Upper lobe of right lung (tissue), 1 donor: ENCODE data around the gene C2CD4C. TPM values are rescaled to one million over a fixed set of nuclear protein-coding genes. Genes with fewer than 3 reads are reported as not detected.
"Not testable (repeated sequence)": the region's sequence is repeated elsewhere in the genome, so short reads cannot be mapped to it uniquely, and the experiment has no call there.

ENCODE experiments used
- ATAC-seq: fragments of 200-7000 bp; cut with Tn5 transposase; one replicate; pipeline ENCODE4 v1.9.1; 2020; ENCODE audit warnings: mild to moderate bottlenecking, moderate library complexity
- DNase-seq: peaks from one replicate; pipeline ENCODE4 v3.0.0-alpha.2; 2020
- H3K27ac ChIP-seq: fragments of 200-600 bp; one replicate; pipeline ENCODE4 v1.8.0; 2022
- H3K27me3 ChIP-seq: fragments of 200-600 bp; one replicate; pipeline ENCODE4 v1.8.0; 2022; ENCODE audit warnings: mild to moderate bottlenecking
- H3K36me3 ChIP-seq: fragments of 200-600 bp; one replicate; pipeline ENCODE4 v1.8.0; 2022
- H3K4me1 ChIP-seq: fragments of 200-600 bp; one replicate; pipeline ENCODE4 v1.8.0; 2022
- H3K4me3 ChIP-seq: fragments of 200-600 bp; one replicate; pipeline ENCODE4 v1.8.0; 2022; ENCODE audit warnings: mild to moderate bottlenecking
- H3K9me3 ChIP-seq: fragments of 200-600 bp; one replicate; pipeline ENCODE4 v1.8.0; 2022
- intact Hi-C: fragments of 100-400 bp; cut with DNase I; formaldehyde crosslinking; loops from one replicate; pipeline ENCODE4 v1.11.0; 2022
- total RNA-seq: library from RNA; stranded (reverse); fragmentation: NEBNext Ultra II Directional; extraction: Animal tissue kit (Norgen Biotek cat#: 25700); gene quantifications from one replicate; pipeline ENCODE4 v1.2.1, GENCODE V29; 2021
- TF ChIP-seq, protein P1 (sequence below): fragments of 200-600 bp; IDR thresholded peaks from one replicate; pipeline ENCODE4 v1.8.0; 2022; ENCODE audit warnings: antibody characterized with exemption
- donor health status: DM: no; HTN: yes; CAD: no; lungs with severe emphysema.

The C2CD4C gene
- total RNA-seq, 1 donor from 2014 or later = 2.6 TPM

DNA sequence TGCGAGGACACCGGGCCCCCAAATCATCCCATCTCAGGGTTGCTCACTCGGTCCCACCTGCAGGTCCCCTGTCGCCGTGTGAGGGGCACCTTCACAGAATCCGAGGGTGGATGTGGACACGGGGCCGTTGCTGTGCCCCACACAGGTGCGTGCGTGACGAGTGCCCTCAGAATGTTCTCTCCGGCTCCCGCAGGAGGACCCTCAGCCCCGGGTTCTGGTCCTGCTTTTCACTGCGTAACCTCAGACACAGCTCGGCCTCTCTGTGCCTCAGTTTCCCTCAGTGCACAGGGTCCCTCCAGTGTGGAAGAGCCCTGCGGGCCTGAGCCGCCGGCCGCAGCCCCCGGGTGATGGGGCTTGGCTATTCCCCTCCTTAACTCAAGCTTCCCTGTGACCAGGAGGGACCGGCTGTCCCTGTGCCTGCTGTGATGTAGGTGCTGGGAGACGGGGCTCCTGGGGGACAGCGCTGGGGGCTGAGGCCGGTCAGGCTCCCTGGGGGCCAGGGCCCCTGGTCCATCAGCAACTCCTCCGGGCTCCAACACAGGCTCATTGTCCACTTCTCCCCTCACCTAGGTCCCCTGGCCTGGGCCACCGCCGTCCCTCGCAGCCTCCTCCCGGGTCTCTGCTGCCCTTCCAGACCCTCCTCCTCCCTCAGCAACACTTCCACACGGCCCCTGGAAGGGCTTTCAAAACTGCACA, 47.1 kb upstream of the C2CD4C start:
- Histone ChIP-seq H3K27ac (no peak overlapping the region), H3K4me1 (no peaks in the 10 kb centered on the region), H3K4me3 (no peak overlapping the region), H3K36me3 (no peaks in the 10 kb centered on the region), H3K9me3 (no peaks in the 10 kb centered on the region), H3K27me3 (no peaks in the 10 kb centered on the region)
- ATAC-seq (no peak), DNase-seq (no peak)
- intact Hi-C loops = no loop called here
- TF ChIP-seq, protein P1, sequence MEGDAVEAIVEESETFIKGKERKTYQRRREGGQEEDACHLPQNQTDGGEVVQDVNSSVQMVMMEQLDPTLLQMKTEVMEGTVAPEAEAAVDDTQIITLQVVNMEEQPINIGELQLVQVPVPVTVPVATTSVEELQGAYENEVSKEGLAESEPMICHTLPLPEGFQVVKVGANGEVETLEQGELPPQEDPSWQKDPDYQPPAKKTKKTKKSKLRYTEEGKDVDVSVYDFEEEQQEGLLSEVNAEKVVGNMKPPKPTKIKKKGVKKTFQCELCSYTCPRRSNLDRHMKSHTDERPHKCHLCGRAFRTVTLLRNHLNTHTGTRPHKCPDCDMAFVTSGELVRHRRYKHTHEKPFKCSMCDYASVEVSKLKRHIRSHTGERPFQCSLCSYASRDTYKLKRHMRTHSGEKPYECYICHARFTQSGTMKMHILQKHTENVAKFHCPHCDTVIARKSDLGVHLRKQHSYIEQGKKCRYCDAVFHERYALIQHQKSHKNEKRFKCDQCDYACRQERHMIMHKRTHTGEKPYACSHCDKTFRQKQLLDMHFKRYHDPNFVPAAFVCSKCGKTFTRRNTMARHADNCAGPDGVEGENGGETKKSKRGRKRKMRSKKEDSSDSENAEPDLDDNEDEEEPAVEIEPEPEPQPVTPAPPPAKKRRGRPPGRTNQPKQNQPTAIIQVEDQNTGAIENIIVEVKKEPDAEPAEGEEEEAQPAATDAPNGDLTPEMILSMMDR = no peak

DNA sequence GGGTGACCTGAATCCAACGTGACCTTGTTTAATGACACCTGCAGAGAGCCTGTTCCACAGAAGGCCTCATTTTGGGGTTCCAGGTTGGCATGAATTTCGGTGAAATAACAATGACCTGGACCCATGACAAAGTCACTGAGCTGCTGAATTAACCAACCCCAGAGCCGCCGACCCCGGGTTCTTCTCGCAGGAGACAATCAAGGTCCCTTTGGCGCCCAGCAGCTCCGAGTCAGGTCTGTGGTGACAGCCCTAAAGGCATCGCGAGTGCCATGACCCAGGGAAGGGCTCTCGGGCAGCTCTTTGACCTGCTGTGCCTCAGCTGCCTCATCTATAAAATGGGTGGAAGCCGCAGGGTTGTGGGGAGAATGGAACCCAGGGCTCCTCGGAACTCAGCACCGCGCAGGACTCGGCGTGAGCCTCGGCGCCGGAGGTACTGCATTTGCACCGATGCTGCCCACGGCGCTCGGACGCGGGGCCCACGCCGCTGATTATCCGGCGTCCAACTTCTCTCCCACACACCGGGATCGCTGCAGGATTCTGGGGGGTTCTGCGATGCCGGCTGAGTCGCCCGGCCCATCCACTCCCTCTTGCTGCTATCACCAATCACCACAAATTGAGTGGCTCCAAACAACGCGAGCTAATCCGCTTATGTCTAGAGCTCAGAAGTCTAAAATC, 46.2 kb upstream of the C2CD4C start:
- TF ChIP-seq, protein P1 = no peak
- DNase-seq (no peak), ATAC-seq (no peak)
- no peaks in the 10 kb centered on the region for H3K9me3 ChIP-seq
- no peaks in the 10 kb centered on the region for H3K36me3 ChIP-seq
- no peaks in the 10 kb centered on the region for H3K4me1 ChIP-seq
- intact Hi-C loops = no loop called here
- H3K27ac ChIP-seq = no peak overlapping the region
- H3K27me3 ChIP-seq = no peaks in the 10 kb centered on the region
- no peak overlapping the region for H3K4me3 ChIP-seq

DNA sequence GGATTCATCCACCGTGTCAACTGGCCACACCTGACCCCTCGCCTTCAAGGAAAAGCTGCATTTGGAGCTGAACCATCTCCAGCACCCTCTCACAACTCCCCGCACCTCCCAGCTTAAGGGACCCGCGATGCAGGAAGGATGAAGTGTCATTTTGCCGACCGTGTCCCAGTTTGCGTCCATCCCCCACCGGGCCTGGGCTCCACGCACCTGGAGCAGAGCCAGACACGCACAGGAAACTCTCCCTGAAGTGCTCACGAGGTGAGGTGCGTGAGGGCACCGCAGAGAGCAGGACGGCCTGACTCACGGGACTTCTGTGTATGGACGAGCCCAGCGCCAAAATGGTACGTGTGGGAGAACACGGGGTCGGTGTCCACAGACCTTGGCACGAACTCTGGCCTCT, 44.7 kb upstream of the C2CD4C start:
- H3K4me3 ChIP-seq = no peak overlapping the region
- intact Hi-C loops = no loop called here
- no peaks in the 10 kb centered on the region for H3K27me3 ChIP-seq
- H3K27ac ChIP-seq = no peak overlapping the region
- no peaks in the 10 kb centered on the region for H3K4me1 ChIP-seq
- H3K9me3 ChIP-seq = no peaks in the 10 kb centered on the region
- no peaks in the 10 kb centered on the region for H3K36me3 ChIP-seq
- DNase-seq (peak; percentile 34), ATAC-seq (no peak)
- TF ChIP-seq, protein P1 = no peak

DNA sequence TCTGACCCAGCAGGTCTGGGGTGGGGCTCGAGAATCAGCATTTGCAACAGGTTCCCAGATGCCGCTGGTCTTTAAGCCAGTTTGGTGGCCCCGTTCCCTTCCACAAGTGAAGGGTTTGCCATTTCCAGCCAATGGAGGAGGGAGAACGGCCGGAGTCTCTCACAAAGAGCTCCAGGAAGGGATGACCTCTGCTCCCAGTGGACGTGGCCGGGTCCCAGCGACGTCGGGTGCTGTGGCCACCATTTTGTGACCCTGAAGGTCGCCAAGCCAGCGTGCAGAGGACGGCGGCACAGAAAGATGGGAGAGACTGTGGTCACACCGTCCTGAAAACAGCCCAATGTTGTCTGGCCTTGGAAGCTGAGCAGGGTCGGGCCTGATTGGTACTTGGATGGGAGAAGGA, 43.9 kb upstream of the C2CD4C start:
- intact Hi-C loops = no loop called here
- H3K4me3 ChIP-seq = no peak overlapping the region
- H3K4me1 ChIP-seq = no peaks in the 10 kb centered on the region
- H3K27me3 ChIP-seq = no peaks in the 10 kb centered on the region
- H3K36me3 ChIP-seq = no peaks in the 10 kb centered on the region
- no peak overlapping the region for H3K27ac ChIP-seq
- ATAC-seq = no peak
- TF ChIP-seq, protein P1 = no peak
- no peaks in the 10 kb centered on the region for H3K9me3 ChIP-seq
- peak; percentile 52 for DNase-seq

DNA sequence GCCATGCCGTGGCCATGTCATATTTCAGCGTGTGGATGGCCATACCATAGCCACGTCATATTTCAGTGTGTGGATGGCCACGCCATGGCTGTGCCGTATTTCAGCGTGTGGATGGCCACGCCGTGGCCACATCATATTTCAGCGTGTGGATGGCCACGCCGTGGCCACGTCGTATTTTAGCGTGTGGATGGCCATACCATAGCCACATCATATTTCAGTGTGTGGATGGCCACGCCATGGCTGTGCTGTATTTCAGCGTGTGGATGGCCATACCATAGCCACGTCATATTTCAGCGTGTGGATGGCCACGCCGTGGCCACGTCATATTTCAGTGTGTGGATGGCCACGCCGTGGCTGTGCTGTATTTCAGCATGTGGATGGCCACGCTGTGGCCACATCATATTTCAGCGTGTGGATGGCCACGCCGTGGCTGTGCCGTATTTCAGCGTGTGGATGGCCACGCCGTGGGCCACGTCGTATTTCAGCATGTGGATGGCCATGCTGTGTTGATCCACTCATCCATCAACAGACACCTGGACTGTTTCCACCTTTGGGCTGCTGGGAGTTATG, 42.0 kb upstream of the C2CD4C start:
- intact Hi-C loops, H3K27ac ChIP-seq, H3K27me3 ChIP-seq, H3K9me3 ChIP-seq, H3K4me3 ChIP-seq, ATAC-seq, DNase-seq, H3K36me3 ChIP-seq, H3K4me1 ChIP-seq: not testable (repeated sequence)

DNA sequence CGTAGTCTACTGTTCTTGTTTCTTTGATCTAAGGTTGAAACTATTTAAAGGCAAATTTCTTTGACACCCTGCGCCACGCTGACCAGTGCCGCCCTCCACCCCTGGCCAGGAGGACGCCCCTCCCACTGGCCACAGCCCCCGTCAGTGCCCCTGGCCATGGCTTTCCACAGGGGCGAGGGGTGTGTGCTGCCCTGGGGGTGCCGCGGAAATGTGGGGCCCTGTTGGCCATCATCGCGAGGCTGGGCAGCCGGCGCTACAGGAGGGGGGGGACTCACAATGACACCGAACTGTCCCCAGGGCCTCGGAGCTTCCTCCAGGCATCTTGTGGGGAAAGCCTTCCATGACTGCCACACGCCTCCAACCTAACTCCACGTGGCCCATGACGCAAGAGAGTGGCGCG, 41.0 kb upstream of the C2CD4C start:
- intact Hi-C loops = no loop called here
- Histone ChIP-seq H3K4me3 (no peak overlapping the region), H3K9me3 (no peaks in the 10 kb centered on the region), H3K4me1 (no peaks in the 10 kb centered on the region), H3K27ac (no peak overlapping the region), H3K27me3 (no peaks in the 10 kb centered on the region), H3K36me3 (no peaks in the 10 kb centered on the region)
- no peak for DNase-seq
- TF ChIP-seq, protein P1 = no peak
- no peak for ATAC-seq
